ENCODE results near the gene DHRS4.
A peak's percentile ranks its signal among the peaks of the same experiment; 100 is the strongest.
"Not testable (repeated sequence)": the region's sequence is repeated elsewhere in the genome, so short reads cannot be mapped to it uniquely, and the experiment has no call there.

The DHRS4 gene

DNA sequence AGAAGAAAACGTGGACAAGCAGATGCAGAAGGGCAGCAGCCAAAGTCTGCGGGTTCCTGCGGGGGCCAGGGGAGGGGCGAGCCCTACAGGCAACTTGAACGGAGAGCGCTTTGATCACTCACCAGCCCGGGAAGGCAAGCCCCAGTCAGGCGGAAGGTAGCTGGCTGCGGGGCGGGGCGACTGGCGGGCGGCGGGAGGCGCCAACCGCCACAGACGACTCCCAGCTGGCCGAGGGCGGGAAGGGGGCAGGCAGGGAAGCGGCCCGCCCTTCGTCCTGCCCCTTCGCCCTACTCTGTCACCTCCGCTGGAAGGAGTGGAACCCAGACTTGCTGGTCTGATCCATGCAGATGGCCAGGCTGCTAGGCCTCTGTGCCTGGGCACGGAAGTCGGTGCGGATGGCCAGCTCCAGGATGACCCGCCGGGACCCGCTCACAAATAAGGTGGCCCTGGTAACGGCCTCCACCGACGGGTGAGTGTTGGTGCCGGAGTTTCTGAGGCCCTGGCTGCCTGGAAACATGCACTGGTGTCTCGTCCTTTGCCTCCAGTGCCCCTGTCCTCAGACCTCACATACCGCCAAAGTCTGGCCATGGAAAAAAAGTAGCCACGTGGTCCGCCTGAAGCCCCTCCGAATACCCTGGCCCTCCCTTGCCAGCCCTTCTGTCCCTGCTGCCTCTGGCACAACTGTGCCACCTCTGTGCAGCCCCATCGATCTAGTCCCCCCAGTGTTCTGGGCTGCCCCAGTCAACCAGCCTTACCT, 35.2 kb downstream of the DHRS4 start, which contains the start of gene DHRS4L2:
TSS of gene DHRS4L2 (plus strand) at position 323 of the 757 bp plus-strand sequence. CDS start at position 342, 19 bp downstream.
- peak; percentile 64 to 75 for DNase-seq

DNA sequence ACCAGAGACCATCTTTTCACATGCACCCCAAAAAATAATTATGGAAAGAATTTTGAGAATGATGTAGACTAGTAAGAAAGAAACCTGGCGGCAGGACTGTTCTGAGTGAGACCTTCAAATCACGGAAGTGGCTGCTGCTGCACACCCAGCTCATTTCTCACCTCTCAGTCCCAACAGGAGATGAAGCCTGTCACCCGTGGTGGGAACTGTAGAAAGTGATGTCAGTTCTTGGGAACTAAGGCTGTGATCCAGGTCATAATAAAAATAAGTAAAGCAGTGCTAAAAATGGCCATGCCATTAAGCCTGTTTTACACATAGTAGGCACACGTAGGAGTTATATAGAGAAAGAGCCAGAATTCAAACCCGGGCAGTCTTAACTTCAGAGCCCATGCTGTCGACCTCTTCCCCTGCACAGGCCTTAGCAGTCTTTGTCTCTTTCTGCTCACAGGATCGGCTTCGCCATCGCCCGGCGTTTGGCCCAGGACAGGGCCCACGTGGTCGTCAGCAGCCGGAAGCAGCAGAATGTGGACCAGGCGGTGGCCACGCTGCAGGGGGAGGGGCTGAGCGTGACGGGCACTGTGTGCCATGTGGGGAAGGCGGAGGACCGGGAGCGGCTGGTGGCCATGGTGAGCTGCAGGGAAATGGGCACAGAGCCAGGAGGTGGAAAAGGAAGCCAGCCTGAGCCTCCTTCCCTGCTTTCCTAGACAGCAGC, 36.3 kb downstream of the DHRS4 start:
- peak in 1 of 2 donors; percentile 15 for DNase-seq

DNA sequence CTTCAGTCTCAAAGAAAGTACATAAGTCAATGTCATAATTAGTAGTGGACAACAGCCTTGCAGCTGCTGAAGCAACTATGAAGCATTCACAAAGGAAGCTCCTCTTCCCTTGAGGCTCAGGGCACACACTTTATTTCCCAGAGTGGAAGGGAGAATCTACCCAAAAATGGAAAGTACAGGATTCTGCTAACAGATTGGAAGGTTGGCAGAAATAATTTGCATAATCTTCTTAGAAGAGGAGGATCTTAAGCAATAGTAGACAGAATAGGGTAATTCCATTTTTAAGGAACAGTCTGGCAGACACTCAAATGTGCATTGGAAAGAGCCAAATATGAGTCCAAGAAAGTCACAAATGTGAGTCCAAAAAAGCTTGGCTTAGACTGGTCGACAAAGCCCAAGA, 37.4 kb downstream of the DHRS4 start:
- not testable (repeated sequence) for DNase-seq

DNA sequence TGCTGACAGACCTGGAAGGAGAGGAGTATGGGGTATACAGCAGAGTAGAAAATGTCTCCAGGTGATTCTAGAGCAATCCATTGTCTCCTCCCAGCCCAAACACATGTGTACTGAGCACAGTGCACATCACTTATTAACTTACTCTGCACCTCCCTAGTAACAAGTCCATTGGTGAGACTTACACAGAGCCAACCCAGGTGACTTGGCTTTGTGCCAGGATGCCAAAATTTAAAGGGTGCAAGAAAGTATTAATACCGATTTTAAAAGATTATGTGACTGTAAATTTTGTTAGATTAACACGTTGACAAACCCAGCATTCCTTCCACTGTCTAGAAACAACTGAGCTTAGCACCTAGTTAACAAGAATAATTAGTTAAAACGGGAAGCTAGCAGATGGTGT, 39.5 kb downstream of the DHRS4 start:
- DNase-seq = not testable (repeated sequence)

DNA sequence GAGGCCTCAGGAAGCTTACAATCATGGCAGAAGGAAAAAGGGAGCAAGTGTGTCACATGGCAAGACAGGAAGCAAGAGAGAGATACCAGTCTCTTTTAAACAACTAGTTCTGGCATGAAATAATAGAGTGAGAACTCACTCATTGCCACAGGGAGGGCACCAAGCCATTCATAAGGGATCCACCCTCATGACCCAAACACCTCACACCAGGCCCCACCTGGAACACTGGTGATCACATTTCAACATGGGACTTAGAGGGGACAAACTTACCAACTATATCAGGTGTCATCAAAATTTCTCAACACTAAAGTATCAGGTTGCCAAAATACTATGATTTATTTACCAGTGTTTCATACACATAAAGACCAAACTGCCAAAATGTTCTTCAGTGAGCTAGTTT, 42.4 kb downstream of the DHRS4 start:
- DNase-seq = not testable (repeated sequence)

DNA sequence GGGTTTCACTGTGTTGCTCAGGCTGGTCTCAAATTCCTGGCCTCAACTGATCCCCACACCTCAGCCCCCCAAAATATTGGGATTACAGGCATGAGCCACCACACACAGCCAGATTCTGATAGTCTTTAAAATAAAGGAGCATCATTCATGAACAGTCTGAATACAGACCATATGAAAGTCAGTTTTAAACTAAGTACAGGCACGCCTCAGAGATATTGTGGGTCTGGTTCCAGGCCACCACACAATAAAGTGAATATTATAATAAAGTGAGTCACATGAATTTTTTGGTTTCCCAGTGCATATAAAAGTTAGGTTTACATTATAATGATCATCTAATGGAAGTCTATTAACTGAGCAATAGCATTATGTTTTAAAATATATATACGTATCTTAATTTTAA, 43.3 kb downstream of the DHRS4 start:
- DNase-seq = not testable (repeated sequence)

DNA sequence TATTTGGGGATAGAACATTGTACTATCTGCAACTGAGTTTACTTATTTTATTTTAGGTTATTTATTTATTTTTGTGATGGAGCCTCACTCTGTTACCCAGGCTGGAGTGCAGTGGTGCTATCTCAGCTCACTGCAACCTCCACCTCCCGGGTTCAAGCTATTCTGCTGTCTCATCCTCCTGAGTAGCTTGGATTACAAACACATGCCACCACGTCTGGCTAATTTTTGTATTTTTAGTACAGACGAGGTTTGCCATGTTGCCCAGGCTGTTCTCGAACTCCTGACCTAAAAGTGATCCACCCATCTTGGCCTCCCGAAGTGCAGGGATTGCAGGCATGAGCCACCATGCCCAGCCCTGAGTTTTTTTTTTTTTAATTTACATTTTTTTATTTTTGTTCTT, 46.1 kb downstream of the DHRS4 start:
- not testable (repeated sequence) for DNase-seq

DNA sequence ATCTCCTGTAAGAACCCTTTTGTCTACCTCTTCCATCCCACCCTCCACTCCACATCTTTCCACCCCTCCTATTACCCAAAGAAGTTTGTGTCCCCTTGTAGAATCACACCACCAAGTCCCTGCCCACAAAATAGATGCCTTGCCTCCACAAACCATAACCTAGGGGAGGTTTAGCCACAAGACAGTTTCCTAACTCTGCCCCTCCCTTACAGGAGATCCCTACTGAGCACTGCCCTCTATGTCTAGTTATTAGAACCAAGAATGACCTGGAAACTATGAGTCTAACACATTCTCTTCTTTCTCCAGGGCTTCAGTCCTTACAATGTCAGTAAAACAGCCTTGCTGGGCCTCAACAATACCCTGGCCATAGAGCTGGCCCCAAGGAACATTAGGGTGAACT, 47.5 kb downstream of the DHRS4 start:
- not testable (repeated sequence) for DNase-seq

DNA sequence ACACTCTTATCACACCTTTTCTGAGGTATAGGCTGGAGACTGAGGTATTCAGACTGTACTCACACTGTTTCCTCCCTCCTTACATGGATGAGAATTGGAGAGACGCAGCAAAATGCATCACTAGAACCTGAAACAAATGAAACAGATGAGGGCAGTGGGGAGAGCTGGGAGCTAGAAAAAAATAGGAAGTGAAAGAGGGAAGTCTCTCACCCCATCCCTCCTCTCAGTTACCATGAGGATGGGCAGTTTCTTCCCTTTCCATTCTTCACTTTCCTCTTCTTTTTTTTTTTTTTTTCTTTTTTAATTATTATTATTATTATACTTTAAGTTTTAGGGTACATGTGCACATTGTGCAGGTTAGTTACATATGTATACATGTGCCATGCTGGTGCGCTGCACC, 48.1 kb downstream of the DHRS4 start:
- DNase-seq = not testable (repeated sequence)

DNA sequence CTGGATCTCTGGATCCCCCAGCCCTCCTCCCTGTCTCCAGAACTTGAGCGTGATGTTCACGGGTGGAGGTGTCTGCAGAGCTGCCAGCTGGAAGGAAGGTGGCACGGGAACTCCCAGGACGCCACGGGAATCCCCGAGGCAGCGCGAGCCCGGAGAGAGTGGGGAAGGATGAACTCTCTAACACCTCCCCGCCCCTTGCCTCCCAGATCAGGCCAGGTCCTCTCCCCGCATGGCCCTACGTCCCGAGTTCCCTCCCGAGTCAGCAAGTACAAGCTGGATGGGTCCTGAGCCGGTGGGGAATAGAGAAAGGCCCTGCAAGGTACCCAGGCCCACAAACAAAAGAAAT, 52.9 kb downstream of the DHRS4 start:
- not testable (repeated sequence) for DNase-seq

DNA sequence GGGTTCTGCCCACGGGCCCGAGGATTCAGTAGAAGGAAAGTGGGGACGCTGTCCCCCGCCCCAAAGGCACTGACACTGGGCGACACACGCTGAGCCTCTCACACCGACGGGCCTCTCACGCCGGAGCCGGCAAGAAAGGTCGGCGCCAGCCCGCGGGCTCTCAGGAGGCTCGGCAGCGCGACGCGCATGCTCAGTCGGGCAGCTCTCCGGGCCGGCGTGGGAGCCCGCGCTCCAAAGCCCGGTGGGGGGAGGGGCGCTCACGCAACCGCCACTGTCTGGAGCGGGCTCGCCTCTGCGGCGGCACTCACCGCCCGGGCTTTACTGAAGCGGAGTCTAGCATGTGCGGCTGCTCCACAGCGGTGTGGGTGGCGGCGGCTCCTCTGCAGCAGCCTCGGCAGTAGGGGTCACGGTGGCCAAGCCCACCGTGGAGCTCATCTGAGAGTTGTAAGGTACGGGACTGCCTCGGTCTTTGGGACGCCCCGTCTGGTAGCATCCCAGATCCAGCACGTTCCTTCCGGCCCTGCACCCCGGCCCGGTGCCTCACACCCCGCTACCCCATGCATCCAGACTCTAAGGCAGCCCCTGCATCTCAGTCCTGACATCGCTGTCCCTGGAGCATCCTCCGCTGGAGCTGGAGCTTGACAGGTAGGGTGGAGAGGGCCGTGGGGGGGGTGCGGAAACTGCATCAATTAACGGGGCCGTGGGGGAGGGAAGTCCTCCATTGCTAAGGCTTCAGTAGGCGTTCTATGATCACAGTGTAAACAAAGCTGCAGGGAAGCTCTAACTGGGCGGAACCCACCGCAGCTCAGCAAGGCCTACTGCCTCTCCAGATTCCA, 53.5 kb downstream of the DHRS4 start:
- peak; percentile 58 to 74 for DNase-seq

DNA sequence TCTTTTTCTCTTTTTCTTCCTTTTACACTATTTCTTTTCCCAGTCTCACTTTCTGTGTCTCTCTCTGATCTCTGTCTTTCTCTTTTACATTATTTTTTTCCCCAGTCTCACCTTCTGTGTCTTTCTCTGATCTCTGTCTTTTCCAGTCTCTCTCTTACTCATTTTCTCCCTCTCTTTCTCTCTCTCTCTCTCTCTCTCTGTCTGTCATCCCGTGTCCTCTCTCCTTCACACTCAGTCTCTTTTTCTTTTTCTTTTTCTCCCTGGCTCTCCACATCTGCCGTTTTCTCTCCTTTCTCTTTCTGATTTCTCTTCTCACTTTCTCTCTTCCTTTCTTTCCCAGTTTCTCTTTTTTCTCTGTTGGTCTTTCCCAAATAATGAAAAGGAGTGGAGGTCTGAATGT, 57.5 kb downstream of the DHRS4 start:
- no peak for DNase-seq

DNA sequence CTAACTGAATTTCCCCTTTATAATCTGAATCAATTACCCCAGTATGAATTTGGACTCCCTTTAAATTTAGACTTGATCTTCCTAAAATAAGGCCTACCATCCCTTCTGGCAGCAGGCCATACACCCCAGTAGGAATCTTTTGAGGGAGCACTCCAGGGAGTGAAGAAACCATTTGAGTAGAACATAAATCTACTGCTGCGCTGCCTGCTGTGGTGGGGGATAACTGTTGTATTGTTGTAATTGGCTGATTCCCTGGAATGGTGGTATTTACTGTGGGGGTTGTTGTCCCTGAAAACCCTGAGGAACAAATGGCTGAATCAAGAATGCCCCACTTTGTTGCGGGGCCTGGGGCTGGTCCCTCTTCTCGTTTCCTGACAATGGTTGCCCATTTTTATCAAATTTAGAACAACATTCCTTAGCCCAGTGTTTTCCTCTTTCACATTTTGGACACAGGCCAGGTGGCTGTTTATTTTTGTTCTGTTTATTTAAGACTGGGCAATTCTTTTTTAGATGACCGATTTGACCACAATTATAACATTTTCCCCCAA, 59.2 kb downstream of the DHRS4 start:
- not testable (repeated sequence) for DNase-seq

DNA sequence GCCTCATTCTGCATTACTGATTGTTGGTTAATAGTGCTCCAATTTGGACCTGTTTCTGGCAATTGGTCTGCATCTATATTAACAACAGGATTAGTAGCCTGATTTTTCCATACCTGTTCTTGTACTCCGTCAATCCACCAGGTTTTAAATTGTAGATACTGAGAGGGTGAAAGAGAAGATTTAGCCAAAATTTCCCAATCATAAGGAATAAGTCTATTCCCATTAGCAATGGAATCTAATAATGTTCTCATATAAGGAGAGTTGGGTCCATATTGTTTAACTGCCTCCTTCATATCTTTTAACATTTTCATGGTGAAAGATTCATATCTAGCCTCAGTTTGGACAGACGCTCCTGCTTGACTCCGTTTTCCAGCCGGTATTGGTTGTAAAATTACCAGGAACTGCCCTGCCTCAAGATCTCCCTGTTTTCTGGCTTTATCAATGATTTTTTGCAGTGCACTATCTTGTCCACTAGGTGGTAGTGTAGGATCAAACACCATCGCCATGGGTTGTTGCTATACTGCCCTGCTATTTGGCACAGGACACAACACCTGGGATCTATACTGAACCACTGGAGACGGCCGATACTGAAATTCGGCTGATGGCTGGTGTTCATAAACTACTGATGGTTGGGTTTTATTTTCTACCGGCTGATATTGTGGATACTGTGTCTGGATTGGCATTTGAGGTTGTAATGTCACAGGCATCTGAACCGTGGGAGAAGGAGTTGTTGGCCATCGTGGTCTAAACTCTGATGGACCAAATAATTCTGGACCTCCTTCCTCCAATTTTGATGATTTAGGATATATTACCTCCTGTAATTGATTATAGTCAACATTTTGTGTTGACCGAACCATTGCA, 60.3 kb downstream of the DHRS4 start:
- DNase-seq = peak; percentile 66 to 84

DNA sequence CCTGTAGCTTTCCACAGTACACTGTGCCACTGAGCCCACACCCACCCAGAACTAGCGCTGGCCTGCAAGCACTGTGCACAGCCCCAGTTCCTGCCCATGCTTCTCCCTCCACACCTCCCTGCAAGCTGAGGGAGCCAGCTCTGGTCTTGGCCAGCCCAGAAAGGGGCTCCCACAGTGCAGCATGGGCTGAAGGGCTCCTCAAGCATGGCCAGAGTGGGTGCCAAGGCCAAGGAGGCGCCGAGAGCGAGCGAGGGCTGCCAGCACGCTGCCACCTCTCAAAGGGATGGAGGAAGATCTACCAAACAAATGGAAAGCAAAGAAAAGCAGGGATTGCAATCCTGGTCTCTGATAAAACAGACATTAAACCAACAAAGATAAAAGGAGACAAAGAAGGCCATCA, 62.2 kb downstream of the DHRS4 start:
- not testable (repeated sequence) for DNase-seq

Measured in CD4-positive, alpha-beta T cell treated with Interferon alpha-2 for 1 hour (primary cell).